Measurements from ENCODE around the gene CRYM.

DNA sequence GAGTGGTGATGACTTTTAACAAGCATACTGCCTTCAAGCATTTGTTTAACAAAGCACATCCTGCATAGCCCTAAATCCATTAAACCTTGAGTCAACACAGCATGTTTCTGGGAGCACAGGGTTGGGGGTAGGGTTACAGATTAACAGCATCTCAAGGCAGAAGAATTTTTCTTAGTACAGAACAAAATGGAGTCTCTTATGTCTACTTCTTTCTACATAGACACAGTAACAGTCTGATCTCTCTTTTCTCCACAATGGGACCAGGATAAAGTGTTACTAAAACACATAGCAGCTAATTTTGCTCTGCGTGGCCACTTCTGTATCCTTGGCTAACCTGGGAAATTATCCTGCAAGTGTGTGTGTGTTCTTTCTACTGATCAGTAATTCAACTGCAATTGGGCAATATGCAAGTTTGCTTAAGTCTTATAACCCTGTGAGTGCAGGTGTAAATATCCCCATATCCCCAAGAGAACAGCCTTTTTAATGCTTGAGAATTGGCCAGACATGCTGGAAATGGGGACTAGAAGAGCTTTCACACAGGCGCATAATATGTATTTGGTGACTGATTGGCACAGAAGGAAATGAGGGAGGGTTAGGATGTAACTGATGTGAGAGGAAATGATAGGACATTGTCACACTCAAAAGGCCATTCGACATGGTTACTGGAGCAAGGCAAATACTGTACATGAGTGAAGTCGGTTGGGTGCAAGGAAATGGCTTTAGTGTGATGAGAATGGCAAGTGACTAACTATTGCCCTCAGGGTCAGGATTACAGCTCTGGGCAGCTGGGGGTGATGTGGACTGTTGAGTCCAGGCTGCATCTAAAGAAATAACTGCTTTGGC is 55.4 kb downstream of the CRYM start:
- no peak for TF ChIP-seq CTCF (IDR thresholded peaks at IDR 0.05; ENCODE audit: low read depth, low read length, missing input control)
- TF ChIP-seq, protein P1, sequence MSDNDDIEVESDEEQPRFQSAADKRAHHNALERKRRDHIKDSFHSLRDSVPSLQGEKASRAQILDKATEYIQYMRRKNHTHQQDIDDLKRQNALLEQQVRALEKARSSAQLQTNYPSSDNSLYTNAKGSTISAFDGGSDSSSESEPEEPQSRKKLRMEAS (IDR thresholded peaks at IDR 0.05), result no peak
- TF ChIP-seq FOXA1 (IDR thresholded peaks at IDR 0.05), result no peak
- no peak for TF ChIP-seq JUND (IDR thresholded peaks at IDR 0.05)
- TF ChIP-seq REST (IDR thresholded peaks at IDR 0.05), result no peak
- TF ChIP-seq RXRA (IDR thresholded peaks at IDR 0.05), result no peak
- TF ChIP-seq SP1 (IDR thresholded peaks at IDR 0.05), result no peak
- TF ChIP-seq, protein P2, sequence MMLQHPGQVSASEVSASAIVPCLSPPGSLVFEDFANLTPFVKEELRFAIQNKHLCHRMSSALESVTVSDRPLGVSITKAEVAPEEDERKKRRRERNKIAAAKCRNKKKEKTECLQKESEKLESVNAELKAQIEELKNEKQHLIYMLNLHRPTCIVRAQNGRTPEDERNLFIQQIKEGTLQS (IDR thresholded peaks at IDR 0.05), result no peak
- no peak for TF ChIP-seq EGR1 (IDR thresholded peaks at IDR 0.05; ENCODE audit: low read depth in 2 of 2)
- TF ChIP-seq, protein P3, sequence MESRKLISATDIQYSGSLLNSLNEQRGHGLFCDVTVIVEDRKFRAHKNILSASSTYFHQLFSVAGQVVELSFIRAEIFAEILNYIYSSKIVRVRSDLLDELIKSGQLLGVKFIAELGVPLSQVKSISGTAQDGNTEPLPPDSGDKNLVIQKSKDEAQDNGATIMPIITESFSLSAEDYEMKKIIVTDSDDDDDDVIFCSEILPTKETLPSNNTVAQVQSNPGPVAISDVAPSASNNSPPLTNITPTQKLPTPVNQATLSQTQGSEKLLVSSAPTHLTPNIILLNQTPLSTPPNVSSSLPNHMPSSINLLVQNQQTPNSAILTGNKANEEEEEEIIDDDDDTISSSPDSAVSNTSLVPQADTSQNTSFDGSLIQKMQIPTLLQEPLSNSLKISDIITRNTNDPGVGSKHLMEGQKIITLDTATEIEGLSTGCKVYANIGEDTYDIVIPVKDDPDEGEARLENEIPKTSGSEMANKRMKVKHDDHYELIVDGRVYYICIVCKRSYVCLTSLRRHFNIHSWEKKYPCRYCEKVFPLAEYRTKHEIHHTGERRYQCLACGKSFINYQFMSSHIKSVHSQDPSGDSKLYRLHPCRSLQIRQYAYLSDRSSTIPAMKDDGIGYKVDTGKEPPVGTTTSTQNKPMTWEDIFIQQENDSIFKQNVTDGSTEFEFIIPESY (IDR thresholded peaks at IDR 0.05), result no peak
- no peak for TF ChIP-seq RAD21 (IDR thresholded peaks at IDR 0.05)
- TF ChIP-seq YY1 (IDR thresholded peaks at IDR 0.05), result no peak

All from liver (tissue), 3 donors.